Neural progenitor cell (in vitro differentiated cells): Measurements from ENCODE around the gene HADHB.

Experiments used
- EZH2 ChIP-seq: fragments of 200-600 bp; sonication (generic); IDR thresholded peaks from 2 replicates; pipeline ENCODE4 v1.6.1; 2017; ENCODE audit warnings: antibody characterized with exemption, mild to moderate bottlenecking, moderate library complexity
- TF ChIP-seq, protein P1 (sequence below): fragments of 200-600 bp; sonication (generic); IDR thresholded peaks from 2 replicates; pipeline ENCODE4 v1.5.1; 2017; ENCODE audit warnings: antibody characterized with exemption, mild to moderate bottlenecking

DNA sequence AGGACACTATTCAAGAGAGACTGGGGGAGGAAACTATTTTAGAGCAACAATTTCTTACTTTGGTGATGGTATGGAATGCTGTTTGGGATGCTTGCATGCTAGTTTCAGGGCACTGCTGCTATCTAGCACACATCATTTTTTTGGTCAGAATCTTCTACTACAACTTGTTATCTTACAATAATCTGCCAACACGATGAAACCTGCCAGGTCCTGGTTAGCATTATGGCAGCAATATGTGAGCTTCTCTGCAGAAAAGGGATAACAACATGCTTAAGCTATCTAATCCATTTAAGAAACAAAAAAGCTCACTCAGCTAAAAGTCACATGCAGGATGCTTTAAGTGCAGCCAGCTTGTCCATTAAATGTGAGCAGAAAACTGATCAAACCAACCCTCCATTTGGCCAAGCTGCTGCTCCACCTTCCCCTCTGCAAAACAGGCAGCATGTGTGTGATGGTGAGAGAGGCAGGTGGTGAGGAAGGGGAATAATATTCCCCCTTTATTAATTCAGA is 41.7 kb upstream of the HADHB start:
- TF ChIP-seq, protein P1, sequence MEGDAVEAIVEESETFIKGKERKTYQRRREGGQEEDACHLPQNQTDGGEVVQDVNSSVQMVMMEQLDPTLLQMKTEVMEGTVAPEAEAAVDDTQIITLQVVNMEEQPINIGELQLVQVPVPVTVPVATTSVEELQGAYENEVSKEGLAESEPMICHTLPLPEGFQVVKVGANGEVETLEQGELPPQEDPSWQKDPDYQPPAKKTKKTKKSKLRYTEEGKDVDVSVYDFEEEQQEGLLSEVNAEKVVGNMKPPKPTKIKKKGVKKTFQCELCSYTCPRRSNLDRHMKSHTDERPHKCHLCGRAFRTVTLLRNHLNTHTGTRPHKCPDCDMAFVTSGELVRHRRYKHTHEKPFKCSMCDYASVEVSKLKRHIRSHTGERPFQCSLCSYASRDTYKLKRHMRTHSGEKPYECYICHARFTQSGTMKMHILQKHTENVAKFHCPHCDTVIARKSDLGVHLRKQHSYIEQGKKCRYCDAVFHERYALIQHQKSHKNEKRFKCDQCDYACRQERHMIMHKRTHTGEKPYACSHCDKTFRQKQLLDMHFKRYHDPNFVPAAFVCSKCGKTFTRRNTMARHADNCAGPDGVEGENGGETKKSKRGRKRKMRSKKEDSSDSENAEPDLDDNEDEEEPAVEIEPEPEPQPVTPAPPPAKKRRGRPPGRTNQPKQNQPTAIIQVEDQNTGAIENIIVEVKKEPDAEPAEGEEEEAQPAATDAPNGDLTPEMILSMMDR = no peak
- TF ChIP-seq EZH2 = no peak
